ENCODE data around the gene LONRF2. TPM values are rescaled to one million over a fixed set of nuclear protein-coding genes. Genes with fewer than 3 reads are reported as not detected.

LONRF2 gene
- total RNA-seq, 1 experiment from 2014 or later: 3.5 TPM

GRCh38 chr2:100359576-100359975, 37.3 kb upstream of the LONRF2 start:
- no peak overlapping the region for H3K27ac ChIP-seq (ENCODE audit: low read depth, low read length, poor library complexity, severe bottlenecking)
- ChIA-PET CTCF (no interaction called here), POLR2A (ENCODE audit: low non-redundant PET) (no interaction called here)
- no peak for TF ChIP-seq CTCF (conservative IDR thresholded peaks at IDR 0.05; ENCODE audit: low read depth, low read length)
- no peak for TF ChIP-seq EZH2 (IDR thresholded peaks at IDR 0.05; ENCODE audit: borderline replicate concordance, low read depth, low read length, poor library complexity, severe bottlenecking)
- H3K4me1 ChIP-seq (ENCODE audit: insufficient read depth, low read length, poor library complexity, severe bottlenecking): no peaks in the 10 kb centered on the region
- intact Hi-C loops (cut with micrococcal nuclease; ENCODE audit: unreplicated experiment): no loop called here
- DNase-seq (ENCODE audit: low spot score): no peak
- H3K27me3 ChIP-seq (replicated peaks; ENCODE audit: insufficient read depth, low read depth, low read length, poor library complexity): no peaks in the 10 kb centered on the region
- no peak overlapping the region for H3K4me3 ChIP-seq (ENCODE audit: low read depth, low read length, poor library complexity, severe bottlenecking)
- BruUV-seq (replicated peaks): no TSS peak
- H3K9me3 ChIP-seq (ENCODE audit: low read depth, low read length, poor library complexity, severe bottlenecking): no peaks in the 10 kb centered on the region
- no peaks in the 10 kb centered on the region for H3K36me3 ChIP-seq (ENCODE audit: insufficient read depth, low read length, poor library complexity, severe bottlenecking)

GRCh38 chr2:100358554-100358953, 36.3 kb upstream of the LONRF2 start:
- no peaks in the 10 kb centered on the region for H3K4me1 ChIP-seq (ENCODE audit: insufficient read depth, low read length, poor library complexity, severe bottlenecking)
- no peaks in the 10 kb centered on the region for H3K9me3 ChIP-seq (ENCODE audit: low read depth, low read length, poor library complexity, severe bottlenecking)
- POLR2A ChIA-PET (ENCODE audit: low non-redundant PET): no interaction called here
- BruUV-seq (replicated peaks): no TSS peak
- no peaks in the 10 kb centered on the region for H3K27me3 ChIP-seq (replicated peaks; ENCODE audit: insufficient read depth, low read depth, low read length, poor library complexity)
- DNase-seq (ENCODE audit: low spot score): no peak
- H3K27ac ChIP-seq (ENCODE audit: low read depth, low read length, poor library complexity, severe bottlenecking): no peak overlapping the region
- intact Hi-C loops (cut with micrococcal nuclease; ENCODE audit: unreplicated experiment): no loop called here
- H3K36me3 ChIP-seq (ENCODE audit: insufficient read depth, low read length, poor library complexity, severe bottlenecking): no peaks in the 10 kb centered on the region
- TF ChIP-seq EZH2 (IDR thresholded peaks at IDR 0.05; ENCODE audit: borderline replicate concordance, low read depth, low read length, poor library complexity, severe bottlenecking): no peak
- TF ChIP-seq CTCF (conservative IDR thresholded peaks at IDR 0.05; ENCODE audit: low read depth, low read length): no peak
- CTCF ChIA-PET: no interaction called here
- no peak overlapping the region for H3K4me3 ChIP-seq (ENCODE audit: low read depth, low read length, poor library complexity, severe bottlenecking)

GRCh38 chr2:100352521-100352920, 30.2 kb upstream of the LONRF2 start:
- H3K4me3 ChIP-seq (ENCODE audit: low read depth, low read length, poor library complexity, severe bottlenecking): no peak overlapping the region
- H3K27ac ChIP-seq (ENCODE audit: low read depth, low read length, poor library complexity, severe bottlenecking): no peak overlapping the region
- TF ChIP-seq EZH2 (IDR thresholded peaks at IDR 0.05; ENCODE audit: borderline replicate concordance, low read depth, low read length, poor library complexity, severe bottlenecking): no peak
- no peak for TF ChIP-seq CTCF (conservative IDR thresholded peaks at IDR 0.05; ENCODE audit: low read depth, low read length)
- CTCF ChIA-PET: no interaction called here
- no peaks in the 10 kb centered on the region for H3K36me3 ChIP-seq (ENCODE audit: insufficient read depth, low read length, poor library complexity, severe bottlenecking)
- intact Hi-C loops (cut with micrococcal nuclease; ENCODE audit: unreplicated experiment): no loop called here
- DNase-seq (ENCODE audit: low spot score): no peak
- no peaks in the 10 kb centered on the region for H3K9me3 ChIP-seq (ENCODE audit: low read depth, low read length, poor library complexity, severe bottlenecking)
- H3K27me3 ChIP-seq (replicated peaks; ENCODE audit: insufficient read depth, low read depth, low read length, poor library complexity): no peaks in the 10 kb centered on the region
- no TSS peak for BruUV-seq (replicated peaks)
- H3K4me1 ChIP-seq (ENCODE audit: insufficient read depth, low read length, poor library complexity, severe bottlenecking): no peaks in the 10 kb centered on the region
- POLR2A ChIA-PET (ENCODE audit: low non-redundant PET): no interaction called here
